ENCODE measurements around the gene ADAMTS9.

The ADAMTS9 gene, protein sequence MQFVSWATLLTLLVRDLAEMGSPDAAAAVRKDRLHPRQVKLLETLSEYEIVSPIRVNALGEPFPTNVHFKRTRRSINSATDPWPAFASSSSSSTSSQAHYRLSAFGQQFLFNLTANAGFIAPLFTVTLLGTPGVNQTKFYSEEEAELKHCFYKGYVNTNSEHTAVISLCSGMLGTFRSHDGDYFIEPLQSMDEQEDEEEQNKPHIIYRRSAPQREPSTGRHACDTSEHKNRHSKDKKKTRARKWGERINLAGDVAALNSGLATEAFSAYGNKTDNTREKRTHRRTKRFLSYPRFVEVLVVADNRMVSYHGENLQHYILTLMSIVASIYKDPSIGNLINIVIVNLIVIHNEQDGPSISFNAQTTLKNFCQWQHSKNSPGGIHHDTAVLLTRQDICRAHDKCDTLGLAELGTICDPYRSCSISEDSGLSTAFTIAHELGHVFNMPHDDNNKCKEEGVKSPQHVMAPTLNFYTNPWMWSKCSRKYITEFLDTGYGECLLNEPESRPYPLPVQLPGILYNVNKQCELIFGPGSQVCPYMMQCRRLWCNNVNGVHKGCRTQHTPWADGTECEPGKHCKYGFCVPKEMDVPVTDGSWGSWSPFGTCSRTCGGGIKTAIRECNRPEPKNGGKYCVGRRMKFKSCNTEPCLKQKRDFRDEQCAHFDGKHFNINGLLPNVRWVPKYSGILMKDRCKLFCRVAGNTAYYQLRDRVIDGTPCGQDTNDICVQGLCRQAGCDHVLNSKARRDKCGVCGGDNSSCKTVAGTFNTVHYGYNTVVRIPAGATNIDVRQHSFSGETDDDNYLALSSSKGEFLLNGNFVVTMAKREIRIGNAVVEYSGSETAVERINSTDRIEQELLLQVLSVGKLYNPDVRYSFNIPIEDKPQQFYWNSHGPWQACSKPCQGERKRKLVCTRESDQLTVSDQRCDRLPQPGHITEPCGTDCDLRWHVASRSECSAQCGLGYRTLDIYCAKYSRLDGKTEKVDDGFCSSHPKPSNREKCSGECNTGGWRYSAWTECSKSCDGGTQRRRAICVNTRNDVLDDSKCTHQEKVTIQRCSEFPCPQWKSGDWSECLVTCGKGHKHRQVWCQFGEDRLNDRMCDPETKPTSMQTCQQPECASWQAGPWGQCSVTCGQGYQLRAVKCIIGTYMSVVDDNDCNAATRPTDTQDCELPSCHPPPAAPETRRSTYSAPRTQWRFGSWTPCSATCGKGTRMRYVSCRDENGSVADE (N-terminal part only)

GRCh38 chr3:64687781-64688604 lies at the start of gene ADAMTS9:
TSS of gene ADAMTS9 (minus strand) at chr3:64688000. CDS start at chr3:64687657, 343 bp downstream.
- DNase-seq (ENCODE audit: low spot score): no peak

DNA sequence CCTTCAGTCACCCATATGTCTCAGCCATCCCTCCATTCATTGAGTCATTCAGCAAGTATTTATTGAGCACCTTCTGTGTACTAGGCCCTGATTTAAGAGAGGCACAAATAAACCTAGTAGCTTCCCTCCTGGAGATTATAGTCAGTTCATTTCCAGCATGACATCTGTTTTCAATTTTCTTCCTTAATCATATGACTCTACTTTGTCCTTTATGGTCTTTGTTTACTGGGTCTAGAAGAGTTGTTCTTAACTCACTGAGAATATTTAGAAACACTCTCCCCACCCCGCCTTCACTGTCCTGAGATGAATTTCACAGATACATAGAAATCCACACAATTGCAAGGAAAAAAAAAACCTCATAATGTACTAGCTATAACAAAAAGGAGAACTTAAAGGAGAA lies 44.8 kb upstream of the ADAMTS9 start:
- DNase-seq (ENCODE audit: low spot score): no peak

- no peak for DNase-seq (ENCODE audit: low spot score)
Observed at GRCh38 chr3:64730681-64731080, 42.9 kb upstream of the ADAMTS9 start.

GRCh38 chr3:64728994-64729393 lies 41.2 kb upstream of the ADAMTS9 start:
- no peak for DNase-seq (ENCODE audit: low spot score)

- no peak for DNase-seq (ENCODE audit: low spot score)
Observed at GRCh38 chr3:64728428-64728827, 40.6 kb upstream of the ADAMTS9 start.

GRCh38 chr3:64726414-64727090 lies 38.8 kb upstream of the ADAMTS9 start:
- DNase-seq (ENCODE audit: low spot score): no peak

DNA sequence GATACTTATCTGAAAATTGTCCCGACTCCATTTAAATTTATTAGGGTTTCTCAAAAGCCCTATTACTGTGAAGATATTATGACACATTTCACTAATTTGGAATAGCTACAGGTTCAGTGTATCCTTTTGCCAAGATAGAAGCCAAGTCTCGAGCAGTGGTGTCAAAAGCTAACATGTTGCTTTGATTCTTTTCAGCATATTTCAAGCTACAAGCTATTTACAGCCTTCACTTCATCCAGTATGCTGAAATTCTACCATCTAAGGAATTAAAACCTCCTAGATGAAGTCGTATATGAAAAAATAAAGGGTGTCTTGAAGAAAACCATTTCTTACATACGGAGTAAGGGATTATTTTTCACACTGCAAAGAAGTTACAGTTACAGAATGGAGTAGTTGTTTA lies 31.2 kb upstream of the ADAMTS9 start:
- no peak for DNase-seq (ENCODE audit: low spot score)

DNA sequence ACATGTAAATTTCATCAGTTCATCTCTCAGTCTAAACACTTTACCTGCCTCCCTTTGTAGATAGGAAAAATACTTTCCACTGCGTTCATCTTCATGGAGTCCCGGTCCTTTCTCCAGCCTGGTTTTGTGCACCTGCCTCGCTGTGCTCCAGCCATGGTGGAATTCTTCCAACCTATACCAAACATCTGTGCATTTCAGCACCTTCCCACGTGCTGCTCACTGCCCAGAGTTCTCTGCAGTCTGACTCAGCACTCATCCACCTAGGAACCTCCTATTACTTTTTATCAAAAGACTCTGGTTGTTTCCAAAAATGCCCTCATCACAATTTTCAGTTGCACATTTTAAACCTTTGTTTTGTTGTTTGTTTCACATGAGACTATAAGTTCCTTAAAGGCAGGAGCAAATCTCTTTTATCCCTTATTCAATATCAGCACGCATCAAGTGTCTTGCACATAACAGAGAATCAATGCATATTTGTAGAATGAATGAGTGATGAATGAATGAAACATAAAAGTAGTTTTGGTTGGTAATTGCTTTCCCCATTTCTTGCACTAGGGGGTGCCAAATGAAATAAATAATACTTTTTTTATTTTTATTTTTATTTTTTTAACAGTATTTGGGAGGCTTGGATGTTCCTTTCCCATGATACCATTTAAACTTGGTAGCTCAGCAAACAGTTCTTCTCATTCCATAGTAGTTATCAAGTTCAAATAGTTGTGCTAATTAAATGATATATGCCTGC lies 30.2 kb upstream of the ADAMTS9 start:
- DNase-seq (ENCODE audit: low spot score): no peak

GRCh38 chr3:64717411-64717810 lies 29.6 kb upstream of the ADAMTS9 start:
- no peak for DNase-seq (ENCODE audit: low spot score)

- DNase-seq (ENCODE audit: low spot score): no peak
Observed at GRCh38 chr3:64716110-64716710, 28.4 kb upstream of the ADAMTS9 start.

DNA sequence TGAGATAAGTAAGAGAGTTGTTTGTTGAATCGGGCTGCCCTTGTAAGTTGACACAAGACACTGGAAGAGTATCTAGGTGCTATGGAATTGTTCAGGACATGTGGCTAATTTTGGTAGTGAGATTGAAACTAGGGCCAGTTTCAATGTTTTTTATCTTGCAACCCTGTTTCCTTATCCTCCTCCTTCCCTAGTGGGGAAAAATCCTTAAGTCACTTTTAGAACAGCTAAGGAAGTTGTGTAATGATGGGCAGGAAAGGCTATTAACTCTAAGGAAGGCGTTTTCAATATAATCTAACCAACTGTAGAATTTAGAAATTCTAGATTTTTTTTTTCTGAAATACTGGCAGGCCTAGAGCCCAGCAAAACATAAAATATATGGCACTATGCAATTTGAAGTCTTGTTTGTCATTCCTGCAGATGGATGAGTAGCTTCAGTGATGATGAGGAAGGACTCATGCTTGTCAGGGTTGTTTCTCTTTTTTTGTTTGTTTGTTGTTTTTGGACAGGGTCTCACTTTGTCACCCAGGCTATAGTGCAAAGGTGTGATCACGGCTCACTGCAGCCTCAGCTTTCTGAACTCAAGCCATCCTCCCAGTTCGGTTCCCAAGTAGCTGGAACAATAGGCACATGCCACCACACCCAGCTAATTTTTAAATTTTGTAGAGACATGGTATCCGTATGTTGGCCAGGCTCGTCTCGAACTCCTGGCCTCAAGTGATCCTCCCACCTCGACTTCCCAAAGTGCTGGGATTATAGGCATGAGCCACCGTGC lies 27.6 kb upstream of the ADAMTS9 start:
- no peak for DNase-seq (ENCODE audit: low spot score)

- DNase-seq (ENCODE audit: low spot score): no peak
Observed at GRCh38 chr3:64708456-64708855, 20.7 kb upstream of the ADAMTS9 start.

DNA sequence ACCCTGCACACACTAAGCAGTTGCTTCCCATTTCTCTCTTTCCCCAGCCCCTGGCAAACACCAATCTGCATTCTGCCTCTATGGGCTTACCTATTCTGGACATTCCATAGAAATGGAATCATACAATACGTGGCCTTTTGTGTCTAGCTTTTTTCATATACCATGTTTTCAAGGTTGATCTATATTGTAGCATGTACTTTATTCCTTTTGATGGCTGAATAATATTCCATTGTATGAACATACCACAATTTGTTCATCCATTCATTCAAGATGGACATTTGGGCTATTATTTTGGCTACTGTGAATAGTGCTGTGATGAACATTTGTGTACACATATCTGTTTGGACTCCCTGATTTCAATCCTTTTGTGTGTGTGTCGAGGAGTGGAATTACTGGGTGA lies 18.1 kb upstream of the ADAMTS9 start:
- DNase-seq (ENCODE audit: low spot score): no peak

DNA sequence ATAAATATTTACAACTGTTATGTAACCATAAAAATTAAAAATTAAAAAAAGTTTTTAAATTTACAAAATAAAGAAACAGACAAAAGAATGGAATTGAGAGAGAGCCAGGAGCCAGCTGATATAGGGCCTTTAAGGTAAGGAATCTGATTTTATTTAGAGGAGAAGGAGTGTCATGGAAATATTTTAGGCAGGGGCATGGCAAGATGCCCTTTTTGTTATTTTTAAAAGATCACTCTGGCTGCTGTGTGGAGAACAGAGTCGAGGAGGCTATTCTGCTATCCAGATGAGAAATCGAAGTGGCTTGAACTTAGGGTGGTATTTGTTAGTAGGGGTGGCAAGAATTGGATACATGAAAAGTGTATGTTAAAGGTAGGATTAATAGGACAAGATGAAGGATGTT lies 9.1 kb upstream of the ADAMTS9 start:
- no peak for DNase-seq (ENCODE audit: low spot score)

DNA sequence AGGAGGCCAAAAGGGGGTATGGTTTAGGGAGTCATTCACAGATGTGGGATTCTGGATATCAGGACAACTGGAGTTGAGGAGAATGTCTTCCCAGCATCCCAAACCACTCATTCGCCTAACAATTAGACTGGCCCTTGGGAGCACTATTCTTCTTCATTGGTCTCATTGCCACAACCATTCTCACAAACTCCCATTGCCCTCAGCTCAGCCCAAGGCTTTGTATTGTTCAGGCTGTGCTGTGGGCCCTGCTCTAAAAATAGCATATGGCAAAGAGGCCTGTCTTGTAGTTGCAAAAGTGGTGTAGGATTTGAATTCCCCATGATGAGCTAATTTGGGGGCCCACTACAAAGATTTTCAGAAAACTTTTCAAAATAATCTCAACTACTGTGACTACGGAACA lies 6.3 kb upstream of the ADAMTS9 start:
- DNase-seq (ENCODE audit: low spot score): no peak

GRCh38 chr3:64693031-64693430 lies 5.2 kb upstream of the ADAMTS9 start:
- no peak for DNase-seq (ENCODE audit: low spot score)

- DNase-seq (ENCODE audit: low spot score): no peak
Observed at GRCh38 chr3:64691051-64691450, 3.3 kb upstream of the ADAMTS9 start.

DNA sequence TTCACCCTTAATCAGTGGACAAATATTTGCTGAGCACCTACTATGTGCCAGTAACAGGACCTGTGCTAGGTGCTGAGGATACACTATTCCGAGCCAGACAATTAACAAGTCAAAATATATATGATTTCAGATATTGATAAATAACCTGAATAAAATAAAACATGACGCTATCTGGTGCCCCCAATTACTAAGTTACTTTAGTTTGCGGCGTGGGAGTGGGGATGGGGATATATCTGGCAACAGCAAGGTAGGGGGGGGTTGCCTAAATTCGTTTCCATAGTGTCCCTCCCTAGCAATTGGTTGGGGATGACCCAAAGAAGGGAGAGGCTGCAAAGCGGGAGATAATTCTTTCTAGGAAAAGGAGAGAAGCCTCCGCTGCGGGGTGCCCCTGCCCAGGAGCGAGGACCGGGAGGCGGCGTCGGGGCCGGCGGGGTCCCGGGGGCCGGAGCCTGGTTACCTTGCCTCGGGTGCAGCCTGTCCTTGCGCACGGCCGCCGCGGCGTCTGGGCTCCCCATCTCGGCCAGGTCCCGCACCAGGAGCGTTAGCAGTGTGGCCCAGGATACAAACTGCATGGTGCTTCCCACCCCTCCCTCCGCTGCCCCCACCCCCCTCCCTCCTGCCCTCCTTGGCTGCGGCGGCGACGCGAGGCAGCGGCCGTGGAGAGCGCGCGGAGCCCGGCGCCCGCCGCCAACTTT lies 567 bp downstream of the ADAMTS9 start:
- no peak for DNase-seq (ENCODE audit: low spot score)

Measured in germinal center (tissue), 1 donor.